Psoas muscle (tissue), 8 donors: ENCODE measurements around the gene SYTL4. TPM values are rescaled to one million over a fixed set of nuclear protein-coding genes. Genes with fewer than 3 reads are reported as not detected.

Source experiments
- ATAC-seq, 4 donors: fragments of 200-7000 bp; cut with Tn5 transposase; one replicate each; pipeline ENCODE4 v1.9.1; 2020; ENCODE audit warnings: moderate library complexity in 3 of 4, mild to moderate bottlenecking in 2 of 4
- DNase-seq, 2 donors: peaks; one replicate each; pipeline ENCODE4 v3.0.0-alpha.2; 2020
- H3K27ac ChIP-seq: fragments of 200-600 bp; one replicate; pipeline ENCODE4 v1.8.0; 2022
- H3K27me3 ChIP-seq, 3 donors: fragments of 200-600 bp in 1 of 3; one replicate each; pipeline versions ENCODE4 v1.6.1 to v1.8.0; 2013 to 2022; ENCODE audit warnings: low read length in 2 of 3, mild to moderate bottlenecking in 2 of 3, moderate library complexity in 1 of 3; ENCODE audit not compliant: insufficient read depth in 3 of 3
- H3K36me3 ChIP-seq, 2 donors: fragments of 200-600 bp in 1 of 2; one replicate each; pipeline versions ENCODE4 v1.6.1 to v1.8.0; 2013 to 2022; ENCODE audit warnings: low read depth in 1 of 2, mild to moderate bottlenecking in 1 of 2, moderate library complexity in 1 of 2; ENCODE audit not compliant: insufficient read depth in 1 of 2
- H3K4me1 ChIP-seq: fragments of 200-600 bp; one replicate; pipeline ENCODE4 v1.8.0; 2022
- H3K4me3 ChIP-seq: fragments of 200-600 bp; one replicate; pipeline ENCODE4 v1.8.0; 2022; ENCODE audit warnings: mild to moderate bottlenecking
- H3K9me3 ChIP-seq: fragments of 200-600 bp; one replicate; pipeline ENCODE4 v1.8.0; 2022
- WGBS, 3 donors: extraction: QIAGEN DNeasy Blood & Tissue Kit; methylation state at CpG; one replicate each; pipeline versions ENCODE4 v1.1.6 to v1.1.7; 2013; 5-methylcytosine and 5-hydroxymethylcytosine counted together
- intact Hi-C, 2 donors: fragments of 100-400 bp; cut with DNase I; formaldehyde crosslinking; loops; one replicate each; pipeline versions ENCODE4 v1.11.0 to v1.14.2; 2022
- polyA plus RNA-seq, 3 donors: library from polyadenylated mRNA; stranded (reverse); fragments of 200-250 nt; gene quantifications; one replicate each; pipeline ENCODE4 v1.2.3, GENCODE V29; 2013
- total RNA-seq, 4 donors: library from RNA; stranded (reverse); fragmentation: NEBNext Ultra II Directional in 2 of 4; extraction: Animal tissue kit (Norgen Biotek cat#: 25700) in 2 of 4; gene quantifications; one replicate each; pipeline versions ENCODE4 v1.2.1 to v1.2.4, GENCODE V29; 2021 to 2023
- TF ChIP-seq, protein P1 (sequence below): fragments of 200-600 bp; IDR thresholded peaks from one replicate; pipeline ENCODE4 v1.8.0; 2022; ENCODE audit warnings: antibody characterized with exemption
- donor health status: healthy with polysubstance abuse.
- donor health status: DM: no; HTN: no; CAD: no; lungs with moderate emphysema.
- donor health status: Bipolar disorder and iron deficiency.
- donor health status: healthy.
- donor health status: DM: yes; HTN: yes; CAD: no.
- donor health status: DM: no; HTN: no; CAD: no.
- donor health status: DM: no; HTN: no; CAD: no.
- donor health status: DM: yes; HTN: yes; CAD: no.

The SYTL4 gene
- total and polyA plus RNA-seq, 7 donors: 1.3 to 2.2 (median 1.6) TPM

DNA sequence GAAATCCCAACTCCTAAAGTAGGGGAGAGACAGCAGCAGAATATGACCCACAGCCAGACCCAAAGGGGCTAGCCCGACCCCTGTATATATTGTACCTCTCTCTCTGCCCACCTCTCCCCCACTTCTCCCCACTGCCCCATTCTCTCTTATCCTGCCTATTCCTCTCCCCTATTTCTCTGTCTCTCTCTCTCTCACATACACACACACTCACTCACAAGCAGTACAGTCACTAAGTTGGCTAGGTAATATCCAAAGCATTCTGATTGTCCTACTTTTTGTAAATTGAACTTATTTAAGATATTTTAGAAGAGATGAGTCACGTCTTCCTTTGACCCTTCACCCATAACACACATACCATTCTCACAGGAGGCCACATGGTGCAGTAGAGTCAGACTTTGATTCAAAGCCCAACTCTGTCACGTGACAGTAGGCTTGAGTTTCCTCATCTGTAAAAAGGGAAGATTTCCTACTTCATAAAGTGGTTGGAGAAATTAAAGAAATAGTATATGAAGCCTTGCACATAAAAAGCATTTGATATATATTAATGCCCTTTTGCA is 58.4 kb downstream of the SYTL4 start:
- no peak for ATAC-seq
- no peaks in the 10 kb centered on the region for H3K4me1 ChIP-seq
- no peaks in the 10 kb centered on the region for H3K36me3 ChIP-seq
- no peak overlapping the region for H3K27ac ChIP-seq
- no peak overlapping the region for H3K4me3 ChIP-seq
- no peaks in the 10 kb centered on the region for H3K9me3 ChIP-seq
- intact Hi-C loops: no loop called here
- WGBS, 3 donors: 49 to 80% (median 64%) methylated on average over 3 of the region's 3 CpGs
- TF ChIP-seq, protein P1, sequence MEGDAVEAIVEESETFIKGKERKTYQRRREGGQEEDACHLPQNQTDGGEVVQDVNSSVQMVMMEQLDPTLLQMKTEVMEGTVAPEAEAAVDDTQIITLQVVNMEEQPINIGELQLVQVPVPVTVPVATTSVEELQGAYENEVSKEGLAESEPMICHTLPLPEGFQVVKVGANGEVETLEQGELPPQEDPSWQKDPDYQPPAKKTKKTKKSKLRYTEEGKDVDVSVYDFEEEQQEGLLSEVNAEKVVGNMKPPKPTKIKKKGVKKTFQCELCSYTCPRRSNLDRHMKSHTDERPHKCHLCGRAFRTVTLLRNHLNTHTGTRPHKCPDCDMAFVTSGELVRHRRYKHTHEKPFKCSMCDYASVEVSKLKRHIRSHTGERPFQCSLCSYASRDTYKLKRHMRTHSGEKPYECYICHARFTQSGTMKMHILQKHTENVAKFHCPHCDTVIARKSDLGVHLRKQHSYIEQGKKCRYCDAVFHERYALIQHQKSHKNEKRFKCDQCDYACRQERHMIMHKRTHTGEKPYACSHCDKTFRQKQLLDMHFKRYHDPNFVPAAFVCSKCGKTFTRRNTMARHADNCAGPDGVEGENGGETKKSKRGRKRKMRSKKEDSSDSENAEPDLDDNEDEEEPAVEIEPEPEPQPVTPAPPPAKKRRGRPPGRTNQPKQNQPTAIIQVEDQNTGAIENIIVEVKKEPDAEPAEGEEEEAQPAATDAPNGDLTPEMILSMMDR: no peak
- DNase-seq: no peak
- H3K27me3 ChIP-seq: peaks cover 0 to 21% (median 0%) of the 10 kb centered on the region in 3 donors

DNA sequence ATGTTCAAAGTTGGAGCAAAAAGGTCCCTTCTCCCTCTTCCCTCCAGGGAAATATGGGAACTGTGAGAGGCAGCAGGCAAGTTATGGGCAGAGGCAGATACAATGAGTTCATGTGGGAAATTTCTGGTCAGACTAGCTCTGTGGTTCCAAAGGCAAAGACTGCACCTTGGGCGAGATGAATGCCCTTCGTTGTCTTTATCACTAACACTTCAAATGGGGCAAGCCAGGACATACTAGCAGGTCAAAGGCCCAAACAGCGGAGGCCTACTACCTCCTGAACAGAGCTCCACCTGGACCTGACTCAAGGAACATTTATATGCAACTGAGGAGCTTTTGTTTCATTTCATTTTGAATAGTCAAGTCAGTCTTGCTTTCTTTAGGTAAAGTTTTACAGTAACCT is 59.0 kb downstream of the SYTL4 start:
- no peak overlapping the region for H3K4me3 ChIP-seq
- ATAC-seq: no peak
- H3K4me1 ChIP-seq: no peaks in the 10 kb centered on the region
- no peaks in the 10 kb centered on the region for H3K9me3 ChIP-seq
- TF ChIP-seq, protein P1: no peak
- peaks cover 0 to 26% (median 0%) of the 10 kb centered on the region in 3 donors for H3K27me3 ChIP-seq
- H3K36me3 ChIP-seq: no peaks in the 10 kb centered on the region
- H3K27ac ChIP-seq: no peak overlapping the region
- DNase-seq: no peak
- 70 to 91% (median 89%) methylated on average over 3 of the region's 3 CpGs for WGBS, 3 donors
- intact Hi-C loops: no loop called here

DNA sequence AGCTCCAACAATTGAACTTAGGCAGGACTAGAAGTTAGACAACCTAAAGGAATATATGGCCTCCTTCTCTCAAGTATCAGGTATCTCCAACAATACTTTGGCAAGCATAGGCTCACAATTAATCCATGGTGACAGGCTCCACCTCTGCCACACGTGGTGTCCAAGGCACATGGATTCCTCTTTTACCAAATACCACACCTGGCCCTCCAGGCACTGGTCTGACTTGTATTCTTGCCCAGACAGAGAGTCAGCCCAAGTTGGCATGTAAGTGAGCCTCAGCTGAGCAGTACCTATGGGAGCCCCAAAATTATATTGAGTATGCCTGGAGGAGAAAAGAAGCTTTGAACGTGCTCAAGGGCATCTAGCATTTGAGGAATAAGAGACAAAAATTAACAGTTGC is 68.3 kb downstream of the SYTL4 start:
- Histone ChIP-seq H3K4me1 (no peaks in the 10 kb centered on the region), H3K27me3 (peaks cover 0 to 46% (median 0%) of the 10 kb centered on the region in 3 donors), H3K4me3 (no peak overlapping the region), H3K27ac (no peak overlapping the region), H3K36me3 (no peaks in the 10 kb centered on the region), H3K9me3 (no peaks in the 10 kb centered on the region)
- 33 to 56% (median 47%) methylated on average over 2 of the region's 2 CpGs for WGBS, 3 donors
- ATAC-seq (no peak), DNase-seq (no peak)
- TF ChIP-seq, protein P1: no peak
- intact Hi-C loops: no loop called here

DNA sequence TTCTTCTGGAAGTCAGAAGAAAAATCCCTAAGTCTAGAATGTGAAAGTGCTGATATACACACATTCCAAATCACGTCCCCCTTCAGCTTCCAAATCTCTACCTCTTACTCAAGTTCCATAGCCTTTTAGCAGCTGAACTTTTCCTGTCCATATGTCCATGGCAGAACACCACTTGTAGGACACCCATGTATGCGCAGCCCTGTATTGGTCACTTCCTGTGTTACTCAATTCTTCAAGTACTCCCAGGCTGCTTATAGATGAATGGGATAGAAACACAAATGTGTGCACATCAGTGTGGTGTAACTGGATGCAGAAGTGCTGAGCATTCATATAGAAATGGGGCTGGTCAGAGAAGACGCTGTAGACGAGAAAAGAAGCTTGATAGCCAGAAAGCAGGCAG is 69.1 kb downstream of the SYTL4 start:
- Histone ChIP-seq H3K27me3 (peaks cover 0 to 38% (median 0%) of the 10 kb centered on the region in 3 donors), H3K36me3 (no peaks in the 10 kb centered on the region), H3K27ac (no peak overlapping the region), H3K4me3 (no peak overlapping the region), H3K4me1 (no peaks in the 10 kb centered on the region), H3K9me3 (peaks cover 3% of the 10 kb centered on the region)
- no peak for ATAC-seq
- no peak for DNase-seq
- 82 to 90% (median 84%) methylated on average over 4 of the region's 4 CpGs for WGBS, 3 donors
- TF ChIP-seq, protein P1: no peak
- intact Hi-C loops: no loop called here

DNA sequence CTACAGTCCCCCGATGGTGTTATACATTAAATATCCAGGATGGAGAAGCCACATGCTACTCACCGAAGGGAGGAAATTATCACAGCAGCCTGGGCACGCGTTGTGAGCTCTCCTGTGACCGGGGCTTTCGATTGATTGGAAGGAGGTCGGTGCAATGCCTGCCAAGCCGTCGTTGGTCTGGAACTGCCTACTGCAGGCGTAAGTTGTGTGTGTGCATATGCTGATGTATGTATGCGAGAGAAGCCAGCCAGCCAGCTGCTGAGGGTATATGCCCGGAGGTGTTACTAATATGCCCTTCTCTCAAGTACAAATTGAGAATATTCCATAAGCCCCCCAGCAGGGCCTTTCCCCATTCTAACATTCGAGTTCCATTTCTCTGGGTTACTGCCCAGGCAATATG is 69.8 kb downstream of the SYTL4 start:
- 83 to 89% (median 89%) methylated on average over 13 of the region's 13 CpGs for WGBS, 3 donors
- intact Hi-C loops: no loop called here
- no peaks in the 10 kb centered on the region for H3K4me1 ChIP-seq
- H3K27ac ChIP-seq: no peak overlapping the region
- DNase-seq (no peak), ATAC-seq (no peak)
- TF ChIP-seq, protein P1: no peak
- peaks cover 3% of the 10 kb centered on the region for H3K9me3 ChIP-seq
- H3K4me3 ChIP-seq: no peak overlapping the region
- H3K36me3 ChIP-seq: no peaks in the 10 kb centered on the region
- H3K27me3 ChIP-seq: peaks cover 0 to 36% (median 0%) of the 10 kb centered on the region in 3 donors
